Loucy (cell line): ENCODE measurements around the gene EBF3.

ENCODE experiments used
- CTCF ChIP-seq: fragments of 200-600 bp; sonication (generic); conservative IDR thresholded peaks from 2 replicates; pipeline ENCODE4 v1.5.1; 2014; ENCODE audit warnings: mild to moderate bottlenecking, antibody characterized with exemption, low read length
- EZH2phosphoT487 ChIP-seq: fragments of 200-600 bp; IDR thresholded peaks from 2 replicates; pipeline ENCODE4 v1.6.1; 2018; ENCODE audit warnings: antibody characterized with exemption, mild to moderate bottlenecking, moderate library complexity, borderline replicate concordance

- TF ChIP-seq CTCF (no peak), EZH2phosphoT487 (no peak)
Measured at GRCh38 chr10:129879655-129880054, 84.4 kb downstream of the EBF3 start.
